ENCODE results near the gene SLC22A15.
"Not testable (repeated sequence)": the region's sequence is repeated elsewhere in the genome, so short reads cannot be mapped to it uniquely, and the experiment has no call there.

SLC22A15 gene

DNA sequence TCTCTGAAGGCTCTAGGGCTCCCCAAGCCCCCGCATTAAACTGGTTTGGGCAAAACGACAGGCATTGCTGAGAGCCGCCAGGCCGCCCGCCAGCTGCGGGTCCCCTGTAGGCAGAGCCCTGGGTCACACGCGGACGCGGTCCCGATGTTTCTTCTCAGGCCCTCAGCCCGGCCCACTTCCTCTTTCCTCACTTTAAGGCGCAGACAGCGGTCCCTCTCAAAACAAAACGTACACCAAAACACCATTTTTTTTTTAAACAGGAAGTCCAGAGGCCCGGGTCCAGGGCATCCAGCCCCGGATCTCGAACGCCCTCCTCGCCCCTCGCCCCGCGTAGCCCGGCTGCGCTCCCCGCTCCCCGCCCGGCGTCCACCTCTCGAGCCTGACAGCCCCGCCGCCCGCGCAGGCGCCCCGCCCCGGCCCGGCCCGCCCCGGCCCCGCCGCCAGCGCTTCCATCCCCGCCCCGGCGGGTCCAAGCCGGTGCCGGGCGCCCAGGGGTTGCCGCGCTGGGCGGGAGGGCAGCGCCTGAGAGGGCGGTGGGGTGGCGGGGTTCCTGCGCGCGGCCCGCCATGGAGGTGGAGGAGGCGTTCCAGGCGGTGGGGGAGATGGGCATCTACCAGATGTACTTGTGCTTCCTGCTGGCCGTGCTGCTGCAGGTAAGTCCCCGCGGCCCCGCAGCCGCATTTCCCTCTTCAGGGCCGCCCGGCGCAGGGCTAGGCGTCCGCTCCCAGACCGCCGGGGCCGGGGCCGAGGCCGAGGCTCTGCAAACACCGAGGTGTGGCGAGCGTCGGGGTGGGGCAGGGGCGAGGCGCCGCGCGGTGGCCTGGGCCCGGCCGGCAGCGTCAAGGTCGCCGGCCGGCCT is at the start of gene SLC22A15:
TSS of gene SLC22A15 (plus strand) at position 452 of the 859 bp plus-strand sequence. CDS start at position 567, 115 bp downstream.
- DNase-seq: peak; percentile 54

DNA sequence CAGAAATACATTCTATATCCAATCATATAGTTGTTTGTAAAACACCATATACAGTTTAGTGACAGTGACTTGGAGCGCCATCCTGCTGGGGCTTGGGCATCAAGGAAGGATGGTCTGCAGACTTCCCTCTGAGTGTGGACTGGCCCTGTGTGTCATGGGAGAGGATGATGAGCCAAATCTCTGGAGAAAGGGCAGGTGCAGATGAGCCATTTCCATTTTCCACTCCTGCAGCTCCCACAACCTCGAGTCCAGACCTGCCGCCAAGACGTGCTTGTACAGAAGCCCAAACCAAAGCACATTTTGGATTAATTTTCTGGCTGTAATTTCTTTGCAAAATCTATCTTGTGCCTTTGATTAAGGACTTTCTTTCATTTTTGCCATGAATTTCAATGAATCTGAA is 48.3 kb upstream of the SLC22A15 start:
- no peak for DNase-seq

DNA sequence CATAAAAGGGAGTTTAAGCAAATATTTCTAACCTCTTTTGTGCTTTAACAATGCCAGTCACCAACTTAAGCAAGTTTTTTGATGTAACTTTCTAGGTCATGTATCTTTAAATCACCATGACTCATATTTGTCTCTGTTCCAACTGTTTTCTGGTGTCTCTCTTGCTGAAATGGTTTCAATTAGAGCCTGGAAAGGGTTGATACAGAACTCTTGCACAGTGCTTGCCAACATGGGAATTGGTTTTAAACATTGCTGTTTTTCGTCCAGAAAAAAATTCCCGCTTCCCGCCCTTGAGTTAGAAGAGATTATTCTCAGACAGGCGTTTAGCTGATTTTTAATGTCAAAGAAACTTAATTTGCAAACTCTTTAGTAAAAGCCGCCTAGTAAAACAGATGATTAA is 46.4 kb upstream of the SLC22A15 start:
- no peak for DNase-seq

DNA sequence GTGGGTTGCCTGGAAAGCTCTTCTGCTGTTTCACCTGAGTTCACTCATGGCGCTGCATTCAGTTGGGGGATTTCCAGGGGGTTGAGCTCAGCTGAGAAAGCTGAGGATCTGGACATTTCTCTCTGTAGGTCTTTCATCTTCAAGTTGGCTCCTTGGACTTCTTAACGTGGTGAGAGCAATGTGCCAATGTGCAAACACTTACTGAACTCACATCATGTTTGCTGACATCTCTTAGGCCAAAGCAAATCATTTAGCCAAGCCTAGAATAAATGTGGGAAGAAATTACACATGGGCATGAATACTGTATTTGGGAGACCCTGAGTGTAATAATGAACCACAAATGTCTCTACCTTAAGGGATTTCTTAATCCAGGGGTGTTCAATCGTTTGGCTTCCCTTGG is 42.7 kb upstream of the SLC22A15 start:
- no peak for DNase-seq

DNA sequence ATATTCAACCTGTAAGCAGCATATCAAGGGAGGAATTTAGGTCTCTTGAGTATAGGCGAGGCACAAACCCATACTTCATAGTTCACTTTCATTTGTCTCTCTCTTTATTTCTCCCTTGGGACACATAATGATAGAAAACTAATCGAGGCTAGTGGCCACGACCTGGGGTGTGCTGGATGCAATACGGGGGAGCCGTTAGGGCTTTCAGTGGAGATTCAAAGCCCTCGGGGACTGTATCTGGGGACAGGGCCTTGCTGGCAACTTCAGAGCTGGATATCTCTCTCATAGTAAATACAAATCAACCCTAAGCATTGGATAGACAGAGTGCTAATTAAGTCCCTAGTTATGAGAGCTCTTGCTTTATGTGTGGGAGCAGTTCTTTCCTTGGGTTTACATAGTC is 36.9 kb upstream of the SLC22A15 start:
- DNase-seq: no peak

DNA sequence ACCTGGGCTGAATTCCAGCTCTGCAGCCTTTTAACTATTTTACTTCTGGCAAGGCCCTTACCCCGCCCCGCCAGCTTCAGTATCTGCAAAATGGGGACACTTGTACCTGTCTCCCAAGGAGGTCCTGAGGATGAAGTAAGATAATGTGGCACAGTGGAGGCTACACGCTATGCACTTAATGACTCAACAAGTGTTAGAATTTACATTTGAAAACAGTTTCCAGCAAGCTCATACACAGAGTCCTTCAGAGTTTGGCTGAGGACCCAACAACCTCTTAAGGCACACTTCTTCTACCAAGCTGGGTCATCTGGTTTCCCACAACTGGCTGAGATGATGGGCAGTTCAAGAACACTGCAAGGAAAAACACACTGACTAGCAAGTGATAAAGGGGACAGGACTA is 30.2 kb upstream of the SLC22A15 start:
- DNase-seq: no peak

DNA sequence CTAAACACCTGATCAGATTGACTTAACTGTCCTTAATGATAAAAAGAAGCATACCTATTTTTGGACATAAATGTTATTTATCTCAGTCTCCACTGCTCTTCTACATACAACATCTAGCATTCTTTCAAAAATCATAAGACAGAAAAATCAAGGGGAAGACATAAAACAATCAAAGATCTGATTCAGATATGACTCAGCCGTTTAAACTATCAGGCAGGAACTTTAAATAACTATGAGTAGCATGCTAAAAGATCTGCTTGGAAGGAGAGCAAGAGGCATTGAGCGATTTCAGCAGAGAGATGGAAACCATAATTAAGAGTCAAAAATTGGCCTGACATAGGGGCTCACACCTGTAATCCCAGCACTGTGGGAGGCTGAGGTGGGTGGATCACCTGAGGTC is 27.2 kb upstream of the SLC22A15 start:
- no peak for DNase-seq

DNA sequence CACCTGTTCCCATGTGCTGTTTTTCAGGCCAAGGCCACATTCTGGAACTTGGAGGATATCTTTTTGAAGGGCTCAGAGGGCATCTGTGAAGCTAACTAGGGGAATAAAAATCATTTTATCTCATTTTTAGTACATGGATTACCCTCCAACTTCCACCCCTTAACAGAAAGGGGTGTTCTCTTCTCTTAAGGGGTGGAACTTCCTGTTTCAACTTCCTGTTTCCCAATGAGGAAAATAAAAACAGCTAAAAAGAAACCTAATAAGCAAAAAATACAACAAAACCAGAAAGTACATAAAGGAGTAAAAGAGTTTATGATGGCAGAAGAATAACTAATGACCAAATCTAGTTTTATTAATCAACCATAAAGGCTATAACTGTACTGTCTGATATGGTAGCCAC is 24.8 kb upstream of the SLC22A15 start:
- DNase-seq: no peak

DNA sequence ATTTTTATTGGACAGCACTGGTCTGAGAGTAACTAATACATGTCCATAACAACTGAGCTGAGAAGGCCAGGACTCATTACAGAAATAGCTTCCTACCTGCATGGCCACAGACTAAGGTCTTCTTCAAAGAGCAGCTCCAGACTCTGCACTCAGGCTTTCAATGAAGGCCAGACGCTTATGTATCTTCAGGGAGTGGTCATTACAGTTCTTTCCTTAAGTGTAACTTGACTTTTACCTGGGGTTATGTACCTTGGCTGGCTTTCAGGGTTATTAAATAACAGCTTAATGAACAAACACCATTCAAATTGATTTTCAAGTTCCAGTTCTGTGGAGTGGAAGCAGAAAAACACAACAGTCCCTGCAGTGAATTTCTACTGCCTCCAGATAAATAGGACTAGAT is 23.8 kb upstream of the SLC22A15 start:
- DNase-seq: no peak

DNA sequence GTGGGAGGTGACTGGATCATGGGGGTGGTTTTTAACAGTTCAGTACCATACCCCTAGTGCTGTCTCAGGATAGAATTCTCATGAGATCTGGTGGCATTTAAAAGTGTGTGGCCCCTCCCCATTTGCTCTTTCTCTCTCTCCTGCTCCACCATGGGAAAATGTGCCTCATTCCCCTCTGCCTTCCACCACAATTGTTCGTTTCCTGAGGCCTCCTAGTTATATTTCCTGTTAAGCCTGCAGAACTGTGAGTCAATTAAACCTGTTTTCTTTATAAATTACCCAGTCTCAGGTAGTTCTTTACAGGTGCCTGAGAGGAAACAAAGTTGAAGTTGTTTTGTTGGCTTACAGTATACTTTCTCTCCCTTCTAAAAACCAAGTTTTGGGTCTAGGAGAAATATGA is 23.1 kb upstream of the SLC22A15 start:
- DNase-seq: no peak

DNA sequence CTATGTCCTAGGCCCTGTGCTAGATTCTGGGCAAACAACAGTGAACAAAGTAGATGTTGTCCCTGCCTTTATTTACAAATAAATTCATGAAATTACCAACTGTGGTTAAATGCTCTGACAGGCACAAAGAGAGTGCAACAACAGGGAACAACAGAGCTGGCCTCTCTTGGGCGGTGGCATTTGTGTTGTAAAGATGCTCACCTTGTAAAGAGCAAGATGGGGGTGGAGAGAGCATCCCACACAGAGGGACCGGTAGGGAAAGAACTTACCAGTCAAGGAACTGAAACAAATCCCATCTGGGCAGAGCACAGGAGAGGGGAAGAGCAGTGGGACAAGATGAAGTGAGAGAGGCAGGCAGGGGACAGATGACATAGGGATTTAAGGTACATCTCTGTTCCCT is 21.6 kb upstream of the SLC22A15 start:
- DNase-seq: no peak

DNA sequence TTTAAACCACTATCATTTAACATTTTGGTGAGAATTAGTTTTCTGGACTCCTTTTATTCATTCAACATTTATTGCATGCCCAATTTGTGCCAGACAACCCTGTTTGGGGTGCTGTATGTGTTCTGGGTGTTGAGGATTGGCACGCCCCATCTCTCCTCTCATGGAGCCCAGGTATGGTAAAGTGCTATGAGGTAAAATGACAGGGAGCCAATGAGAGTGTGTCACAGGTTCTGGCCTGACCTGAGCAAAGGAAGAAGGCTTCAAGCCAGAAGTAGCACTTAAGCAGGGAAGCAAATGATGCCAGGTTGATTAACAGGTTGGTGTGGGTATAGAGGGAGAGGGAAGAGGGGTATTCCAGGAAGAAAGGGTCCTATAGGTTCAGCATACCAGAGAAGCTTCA is 21.1 kb upstream of the SLC22A15 start:
- no peak for DNase-seq

DNA sequence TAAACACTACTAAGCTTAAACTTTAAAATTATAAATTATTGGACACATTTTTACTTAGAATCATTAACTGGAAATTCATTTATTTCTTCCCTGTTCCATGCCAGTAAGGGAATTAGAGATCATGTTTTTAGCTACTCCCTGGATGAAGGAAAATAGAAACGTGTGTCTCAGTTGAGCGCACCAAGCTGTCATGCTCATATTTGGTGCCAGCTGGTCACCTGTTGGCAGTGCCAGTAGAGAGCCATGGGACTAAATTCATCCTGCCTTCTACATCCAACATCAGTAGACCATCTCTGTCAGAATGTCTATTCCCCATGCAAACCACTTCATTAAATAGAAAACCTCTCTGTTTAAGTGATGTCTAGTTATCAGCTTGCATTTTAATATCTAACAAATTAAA is 17.4 kb upstream of the SLC22A15 start:
- no peak for DNase-seq

DNA sequence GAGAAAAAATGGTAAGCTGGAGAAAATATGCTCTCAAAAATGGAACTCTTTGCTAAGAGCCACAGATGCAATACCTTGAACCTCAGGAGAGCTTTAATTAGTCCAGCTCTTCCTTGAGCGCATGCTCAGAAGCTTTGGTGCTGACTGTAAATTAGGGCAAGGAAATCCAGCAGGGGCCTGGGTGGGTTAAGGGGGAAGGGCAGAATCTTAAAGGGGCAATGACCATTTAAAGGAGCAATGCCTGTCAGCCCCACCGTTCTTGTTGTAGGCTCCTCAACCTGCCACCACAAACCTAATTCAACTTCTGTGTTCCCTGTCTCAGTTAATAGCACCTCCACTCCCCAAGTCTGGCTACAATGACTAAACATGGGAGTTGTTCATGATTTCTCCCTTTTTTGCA is 6.8 kb upstream of the SLC22A15 start:
- no peak for DNase-seq

DNA sequence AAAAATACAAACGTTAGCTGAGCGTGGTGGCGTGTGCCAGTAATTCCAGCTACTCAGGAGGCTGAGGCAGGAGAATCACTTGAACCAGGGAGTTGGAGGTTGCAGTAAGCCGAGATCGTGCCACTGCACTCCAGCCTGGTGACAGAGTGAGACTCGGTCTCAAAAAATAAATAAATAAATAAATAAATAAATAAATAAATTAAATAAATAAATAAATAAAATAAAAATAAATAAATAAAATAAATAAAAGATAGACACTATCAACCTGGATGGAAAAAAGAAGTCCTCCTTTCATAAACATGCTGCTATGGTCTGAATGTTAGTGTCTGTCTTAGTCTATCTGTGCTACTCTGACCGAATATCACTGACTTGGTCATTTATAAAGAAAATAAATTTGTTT is 4.5 kb upstream of the SLC22A15 start:
- DNase-seq: not testable (repeated sequence)

DNA sequence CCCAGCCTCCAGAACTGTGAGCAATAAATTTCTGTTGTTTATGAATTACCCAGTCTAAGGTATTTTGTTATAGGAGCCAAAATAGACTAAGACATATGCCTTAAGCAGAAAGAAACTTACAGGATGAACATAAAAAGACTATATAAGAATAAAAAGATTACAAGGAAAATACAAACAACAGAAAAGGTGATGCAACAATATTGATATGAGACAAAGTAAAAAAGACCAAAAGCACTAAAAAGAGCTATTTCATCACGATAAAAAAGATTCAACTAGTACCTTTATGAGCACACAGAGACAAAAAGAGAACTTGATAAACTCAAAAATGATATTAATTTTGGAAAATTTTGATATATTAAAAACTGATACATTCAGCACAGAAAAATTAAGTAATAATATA is 3.2 kb upstream of the SLC22A15 start:
- DNase-seq: no peak

DNA sequence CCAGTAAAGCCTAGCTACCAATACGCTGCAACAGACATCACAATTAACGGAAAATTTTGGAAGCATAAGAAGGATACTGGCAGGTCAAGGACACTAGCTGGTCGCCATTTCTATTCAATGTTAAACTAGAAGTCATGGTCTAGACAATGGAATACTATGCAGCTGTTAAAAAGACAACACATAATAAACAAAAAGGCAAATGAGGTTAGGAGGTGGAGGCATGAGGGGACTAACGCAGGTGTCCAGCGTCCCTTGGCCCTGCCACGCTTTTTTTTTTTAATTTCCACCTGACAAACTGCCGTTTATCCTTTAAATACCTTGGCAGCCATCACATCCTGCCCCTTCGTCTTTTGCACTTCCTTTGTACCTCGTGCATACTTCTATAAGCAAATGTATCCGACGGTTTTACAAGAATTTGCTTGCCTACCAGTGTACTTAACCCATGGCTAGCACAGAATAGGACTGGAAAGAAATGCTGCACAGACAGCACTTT is 698 bp upstream of the SLC22A15 start:
- DNase-seq: no peak

DNA sequence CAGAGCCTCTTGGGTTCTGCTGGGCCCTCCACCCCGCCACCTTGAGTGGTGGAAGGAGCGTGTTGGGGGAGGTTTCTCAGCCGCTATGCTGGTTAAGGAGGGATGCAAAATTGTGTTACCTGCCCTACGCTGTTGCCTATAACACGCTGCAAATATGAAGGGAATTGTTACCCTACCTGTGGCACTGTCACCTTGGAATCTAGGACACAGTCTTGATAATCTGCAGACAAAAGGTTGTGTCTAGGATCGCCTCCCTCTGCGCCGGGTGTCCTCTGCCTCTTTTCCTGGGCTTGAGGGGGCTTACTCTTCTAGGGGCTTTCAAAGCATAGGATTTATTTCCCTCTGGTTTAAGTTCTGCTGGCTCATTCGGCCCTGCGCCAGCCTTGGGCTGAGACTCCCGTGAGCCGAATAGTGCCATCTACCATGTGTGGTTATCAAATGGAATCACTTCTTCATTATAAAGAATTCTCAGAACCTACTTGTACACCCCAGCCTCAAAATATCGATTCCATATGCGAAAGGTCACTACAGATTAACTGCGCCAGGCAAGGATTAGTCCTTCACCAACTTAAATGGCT is 697 bp downstream of the SLC22A15 start:
- no peak for DNase-seq

DNA sequence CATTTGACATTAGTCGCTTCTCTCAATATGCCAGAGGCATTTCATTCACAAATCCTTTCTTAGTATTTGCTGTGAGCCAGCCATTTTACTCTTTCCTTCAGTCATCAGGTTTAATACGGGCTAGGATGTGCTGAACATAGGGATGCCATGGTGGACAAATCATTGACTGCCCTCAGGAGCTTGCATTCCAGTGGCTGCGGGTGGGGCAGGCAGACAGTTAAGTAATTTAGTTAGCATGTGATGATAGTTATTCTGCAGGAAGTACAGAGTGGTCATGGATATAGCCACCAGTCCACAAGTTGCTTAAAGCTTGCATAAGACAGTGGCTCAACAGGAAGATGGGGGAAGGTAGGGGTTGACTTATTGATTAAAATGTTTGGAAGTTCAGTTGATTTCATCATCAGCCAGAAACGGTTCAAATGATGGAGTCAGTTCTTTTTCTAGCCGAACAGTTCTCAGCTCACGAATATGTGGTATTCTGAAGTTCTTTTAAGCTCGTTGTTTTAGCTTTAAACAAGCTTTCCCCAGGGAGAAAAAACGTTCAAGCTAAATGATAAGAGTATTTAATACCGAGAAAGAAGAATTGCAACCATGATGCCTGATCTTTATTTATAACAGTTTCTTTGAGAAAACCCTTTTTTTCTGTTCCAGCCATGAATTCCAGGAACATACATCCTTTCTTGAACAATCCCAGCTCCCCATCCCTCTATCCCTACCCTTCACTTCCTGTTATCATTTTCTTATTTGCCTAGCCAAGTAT is 1.4 kb downstream of the SLC22A15 start:
- DNase-seq: no peak

DNA sequence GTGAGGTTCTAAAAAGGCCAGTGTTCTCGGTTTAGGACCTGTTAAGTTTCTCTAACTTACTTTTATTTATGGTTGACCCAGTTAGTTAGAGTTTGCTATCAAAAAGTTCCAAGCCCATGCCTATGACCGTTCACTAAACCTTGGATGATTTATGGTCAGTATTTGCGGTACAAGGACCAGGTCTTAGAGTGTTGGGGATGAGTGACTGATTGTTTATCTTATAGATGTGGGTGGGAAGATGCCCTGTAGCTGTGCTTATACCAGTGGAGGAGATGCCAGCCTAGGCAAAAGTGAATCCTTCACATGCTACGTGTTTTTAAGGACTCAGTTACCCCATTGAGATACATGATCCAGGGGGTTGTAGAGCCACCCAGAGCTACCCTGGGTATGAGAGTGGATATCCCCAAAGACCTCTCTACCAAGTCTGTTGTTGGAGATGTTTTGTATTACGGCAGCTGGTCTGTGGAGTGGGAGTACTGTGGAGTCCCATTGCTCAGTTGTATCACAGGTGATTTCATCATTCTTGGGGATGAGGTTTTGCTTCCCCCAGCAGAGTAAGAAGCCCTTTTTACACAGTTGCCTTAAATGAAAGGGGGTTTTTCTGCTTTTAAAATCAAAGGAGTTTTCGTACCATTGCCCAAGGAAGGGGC is 2.1 kb downstream of the SLC22A15 start:
- DNase-seq: no peak

DNA sequence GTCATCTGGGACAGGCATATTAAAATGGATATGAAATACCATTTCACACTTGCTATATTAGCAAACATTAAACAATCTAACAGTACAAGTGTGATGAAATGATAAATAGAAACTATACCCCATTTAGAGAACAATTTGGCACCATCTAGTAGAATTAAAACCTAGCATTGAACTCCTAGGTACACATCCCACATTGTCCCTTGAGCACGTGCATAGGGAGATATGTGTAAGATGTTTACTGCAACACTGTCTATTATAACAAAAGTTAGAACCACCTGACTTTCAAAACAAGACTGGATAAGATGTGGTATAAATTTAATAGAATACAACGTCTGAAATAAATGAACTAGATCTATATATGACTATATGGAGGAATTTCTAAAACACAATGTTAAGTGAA is 3.8 kb downstream of the SLC22A15 start:
- no peak for DNase-seq

DNA sequence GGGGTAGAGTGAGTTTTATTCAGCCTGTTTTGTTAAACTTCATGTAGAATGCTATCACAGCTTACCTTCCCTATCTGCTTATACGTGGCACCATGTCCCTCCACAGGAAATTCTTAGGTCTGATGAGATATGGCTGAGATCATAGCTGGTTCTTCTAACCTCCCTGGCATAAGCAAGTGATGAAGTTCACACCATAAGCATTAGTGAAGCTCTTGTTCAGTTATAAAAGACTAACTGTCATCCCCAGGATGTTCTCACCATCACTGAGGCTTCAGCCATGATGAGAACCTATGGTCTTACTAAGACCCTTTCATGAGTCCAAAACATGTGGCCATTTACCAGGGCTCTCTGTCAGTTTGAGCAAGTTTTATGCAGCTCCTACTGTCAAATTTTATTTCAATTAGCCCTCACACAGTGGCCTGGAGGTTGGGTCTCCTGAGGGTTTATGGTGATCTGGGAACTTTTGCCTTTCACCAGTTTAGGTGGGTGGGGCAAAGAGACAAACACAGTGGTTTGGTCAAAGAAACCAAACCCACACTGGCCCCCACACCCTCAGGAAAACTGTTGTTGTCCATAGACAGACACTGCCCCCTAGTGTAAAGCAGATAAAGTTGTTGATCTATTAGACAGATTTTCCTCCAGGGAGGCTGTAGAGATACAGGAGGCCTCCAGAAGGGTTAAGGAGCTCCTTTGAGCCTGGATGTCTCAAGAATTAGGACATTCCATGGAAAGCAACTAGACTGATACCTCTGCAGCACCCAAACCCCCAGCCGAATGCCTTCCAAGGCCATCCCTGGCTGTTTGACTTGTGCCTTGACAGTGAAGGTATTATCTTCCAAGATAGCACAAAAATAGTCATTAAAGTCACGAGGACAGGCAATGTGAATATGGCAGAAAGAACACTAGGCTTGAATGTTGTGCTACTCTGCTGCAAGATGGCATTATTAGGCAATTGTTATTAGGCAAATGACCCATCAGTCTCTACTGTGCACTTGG is 5.0 kb downstream of the SLC22A15 start:
- DNase-seq: peak; percentile 46
